HG02763 (cell line): Measurements from ENCODE around the gene CDC34.

Experiments
- ATAC-seq: cut with Tn5 transposase; IDR thresholded peaks from one replicate; pipeline ENCODE4 v1.9.1; 2021; ENCODE audit warnings: mild to moderate bottlenecking, moderate library complexity; ENCODE audit not compliant: unreplicated experiment

The CDC34 gene

GRCh38 chr19:540867-541637 is 9.5 kb downstream of the CDC34 start:
- ATAC-seq, result no peak

DNA sequence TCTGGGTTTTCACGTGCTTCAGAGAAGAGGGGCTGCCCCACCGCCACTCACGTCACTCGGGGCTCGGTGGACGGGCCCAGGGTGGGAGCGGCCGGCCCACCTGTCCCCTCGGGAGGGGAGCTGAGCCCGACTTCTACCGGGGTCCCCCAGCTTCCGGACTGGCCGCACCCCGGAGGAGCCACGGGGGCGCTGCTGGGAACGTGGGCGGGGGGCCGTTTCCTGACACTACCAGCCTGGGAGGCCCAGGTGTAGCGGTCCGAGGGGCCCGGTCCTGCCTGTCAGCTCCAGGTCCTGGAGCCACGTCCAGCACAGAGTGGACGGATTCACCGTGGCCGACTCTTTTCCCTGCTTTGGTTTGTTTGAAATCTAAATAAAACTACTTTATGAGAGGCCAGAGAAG is 10.1 kb downstream of the CDC34 start:
- no peak for ATAC-seq

- no peak for ATAC-seq
These were observed 10.8 kb downstream of the CDC34 start for GRCh38 chr19:542173-542866.

DNA sequence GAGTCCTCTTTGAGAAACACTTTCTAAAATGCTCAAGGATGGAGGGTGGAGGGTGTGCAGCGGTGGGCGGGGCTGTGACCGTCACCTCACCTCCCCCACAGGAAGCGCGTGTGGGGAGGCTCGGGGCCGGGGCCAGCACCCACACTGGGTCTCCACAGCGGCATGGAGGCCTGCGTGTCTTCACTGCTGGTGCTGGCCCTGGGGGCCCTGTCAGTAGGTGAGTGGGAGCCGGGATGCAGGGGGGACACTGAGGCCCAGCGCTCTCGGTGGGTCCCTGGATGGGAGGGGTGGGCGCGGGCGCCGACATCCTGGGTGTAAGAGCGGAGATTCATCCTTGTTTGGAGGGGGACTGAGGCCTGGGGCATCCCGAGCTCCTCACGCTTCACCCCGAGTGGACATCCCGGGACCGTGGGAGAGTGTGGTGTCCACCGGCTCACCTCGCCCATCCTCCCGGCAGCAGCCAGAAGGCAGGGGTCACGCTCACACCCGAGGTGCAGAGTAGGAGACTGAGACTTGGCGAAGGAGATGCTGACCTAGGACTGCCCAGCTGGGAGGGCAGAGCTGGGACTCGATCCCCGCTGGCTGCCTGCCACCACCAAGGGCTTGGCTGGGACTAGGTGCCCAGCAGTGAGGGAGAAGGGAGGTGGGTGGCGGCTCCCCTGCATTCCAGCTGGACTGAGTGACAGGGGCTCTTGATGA is 12.5 kb downstream of the CDC34 start, which contains the start of gene GZMM:
Gene GZMM (plus strand): TSS at position 144 of the 699 bp plus-strand sequence. CDS start 19 bp downstream, at position 163.
- ATAC-seq, result no peak

- ATAC-seq, result no peak
These were observed 15.6 kb downstream of the CDC34 start for GRCh38 chr19:547117-547516.

- ATAC-seq, result no peak
These were observed 16.5 kb downstream of the CDC34 start for GRCh38 chr19:547836-548720.

GRCh38 chr19:548886-549830 is 17.6 kb downstream of the CDC34 start:
- no peak for ATAC-seq

DNA sequence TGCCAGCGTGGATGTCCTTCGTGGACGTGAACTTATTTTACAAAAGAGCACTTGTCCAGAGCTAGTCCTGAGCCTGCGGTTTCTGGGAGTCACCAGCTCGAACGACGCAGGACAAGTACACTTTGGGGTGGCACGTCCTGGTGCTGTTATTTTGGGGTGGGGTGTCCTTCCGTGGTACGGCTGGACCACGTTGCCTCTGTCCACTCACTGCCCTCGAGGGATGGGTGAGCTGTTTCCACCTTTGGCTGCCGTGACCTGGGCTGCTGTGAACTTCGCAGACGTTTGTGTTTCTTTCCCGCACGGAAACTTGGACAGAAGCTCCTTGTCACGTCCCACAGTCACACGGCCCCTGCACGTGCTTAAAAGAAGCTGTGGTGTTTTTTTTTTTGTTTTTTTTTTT is 23.3 kb downstream of the CDC34 start:
- no peak for ATAC-seq

DNA sequence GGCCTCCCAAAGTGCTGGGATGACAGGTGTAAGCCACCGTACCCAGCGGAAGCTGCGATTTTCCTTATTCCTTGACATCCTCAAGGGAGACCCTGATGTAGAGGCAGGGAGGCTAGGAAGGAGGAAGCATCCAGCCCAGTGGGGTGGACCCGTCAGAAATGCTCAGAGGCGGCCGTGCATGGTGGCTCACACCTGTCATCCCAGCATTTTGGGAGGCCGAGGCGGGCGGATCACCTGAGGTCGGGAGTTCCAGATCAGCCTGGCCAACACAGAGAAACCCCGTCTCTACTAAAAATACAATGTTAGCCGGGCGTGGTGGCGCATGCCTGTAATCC is 23.9 kb downstream of the CDC34 start:
- no peak for ATAC-seq

DNA sequence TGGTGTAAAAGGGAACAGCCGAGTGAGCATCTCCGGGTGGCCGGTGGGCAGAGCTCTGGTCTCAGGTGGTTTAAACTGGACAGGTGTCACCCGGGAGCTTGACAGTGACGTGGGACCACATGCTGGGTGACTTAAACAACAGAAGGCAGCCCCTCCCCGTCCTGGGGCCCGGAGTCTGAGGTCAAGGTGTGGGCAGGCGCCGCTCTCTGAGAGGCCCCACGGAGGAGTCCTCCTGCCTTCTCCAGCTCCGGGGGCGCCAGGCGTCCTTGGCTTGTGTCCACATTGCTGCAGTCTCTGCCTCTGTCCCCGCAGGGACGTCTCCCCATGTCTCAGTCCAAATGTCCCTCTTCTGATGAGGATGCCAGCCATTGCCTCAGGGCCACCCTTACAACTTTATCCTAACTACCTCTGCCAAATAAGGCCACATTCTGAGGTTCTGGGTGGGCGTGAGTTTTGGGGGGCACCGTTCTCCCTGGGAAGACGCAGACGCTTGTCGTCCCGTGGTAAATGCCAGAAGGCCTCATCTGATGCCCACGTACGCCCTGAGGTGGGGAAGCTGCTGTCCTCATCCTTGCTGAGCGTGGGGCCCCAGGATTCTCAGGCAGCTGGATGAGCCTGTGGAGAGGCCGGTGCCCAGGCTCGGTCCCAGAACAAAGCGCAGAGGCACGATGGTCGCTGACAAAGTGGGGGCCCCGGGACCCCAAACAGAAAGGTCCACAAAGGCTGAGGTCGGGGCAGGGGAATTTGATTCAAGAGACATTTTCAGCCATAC is 25.2 kb downstream of the CDC34 start:
- ATAC-seq, result no peak

GRCh38 chr19:558770-559439 is 27.3 kb downstream of the CDC34 start:
- ATAC-seq, result no peak

DNA sequence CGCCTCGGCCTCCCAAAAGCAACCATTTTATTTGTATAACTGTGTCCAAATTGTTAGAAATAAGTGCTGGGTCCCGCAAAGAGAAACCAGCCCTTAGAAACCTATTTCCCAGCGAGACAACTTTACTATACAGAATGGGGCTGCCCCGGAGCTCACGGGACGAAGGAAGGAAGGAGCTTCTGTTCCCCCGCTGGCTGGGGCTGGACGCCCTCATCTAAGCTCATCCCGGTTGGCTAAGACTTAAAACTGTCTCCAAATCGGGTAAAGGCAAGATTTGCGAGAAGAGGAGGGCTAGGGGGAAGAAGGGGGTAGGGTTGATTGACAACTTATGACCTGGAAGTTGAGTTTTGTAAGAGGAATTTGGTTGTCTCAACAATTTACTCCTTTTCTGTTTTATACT is 28.6 kb downstream of the CDC34 start:
- no peak for ATAC-seq

DNA sequence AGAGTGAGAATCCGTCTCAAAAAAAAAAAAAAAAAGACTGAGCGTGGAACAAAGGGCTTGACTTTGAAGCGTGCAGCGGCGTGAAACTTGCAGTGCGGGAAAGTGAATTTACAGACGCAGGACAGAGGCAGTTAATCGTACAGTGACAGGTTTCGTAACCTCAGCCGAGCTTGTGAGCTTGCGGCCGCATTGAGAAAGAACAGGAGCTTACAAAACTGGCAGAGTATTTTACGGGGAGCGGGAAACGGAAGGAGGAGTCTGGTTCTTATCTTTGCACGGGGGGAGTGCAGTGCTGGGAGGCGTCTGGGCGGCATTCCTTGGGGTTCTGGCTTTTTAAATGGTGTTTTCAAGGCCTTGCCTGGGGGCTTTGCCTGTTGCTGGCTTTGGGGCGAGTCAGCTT is 34.8 kb downstream of the CDC34 start:
- no peak for ATAC-seq

DNA sequence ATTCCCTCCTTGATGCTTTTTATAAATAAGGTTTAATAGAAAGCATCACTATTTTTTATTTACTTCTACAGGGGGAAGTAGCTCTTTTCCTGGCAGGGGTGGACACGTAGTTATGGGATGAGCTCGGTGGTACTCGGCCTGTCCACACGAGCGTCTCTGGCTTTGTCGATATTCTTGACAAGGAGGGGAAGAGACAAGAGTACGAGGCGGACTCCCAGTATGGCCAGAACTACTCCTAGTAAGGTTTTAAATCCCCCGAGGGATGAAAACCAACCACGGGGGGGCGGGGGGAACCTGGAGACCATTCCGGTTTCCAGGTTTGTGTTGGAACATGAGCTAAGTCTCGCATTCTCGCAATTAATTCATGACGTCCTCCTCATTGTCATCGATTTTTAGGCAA is 35.3 kb downstream of the CDC34 start:
- ATAC-seq, result no peak

DNA sequence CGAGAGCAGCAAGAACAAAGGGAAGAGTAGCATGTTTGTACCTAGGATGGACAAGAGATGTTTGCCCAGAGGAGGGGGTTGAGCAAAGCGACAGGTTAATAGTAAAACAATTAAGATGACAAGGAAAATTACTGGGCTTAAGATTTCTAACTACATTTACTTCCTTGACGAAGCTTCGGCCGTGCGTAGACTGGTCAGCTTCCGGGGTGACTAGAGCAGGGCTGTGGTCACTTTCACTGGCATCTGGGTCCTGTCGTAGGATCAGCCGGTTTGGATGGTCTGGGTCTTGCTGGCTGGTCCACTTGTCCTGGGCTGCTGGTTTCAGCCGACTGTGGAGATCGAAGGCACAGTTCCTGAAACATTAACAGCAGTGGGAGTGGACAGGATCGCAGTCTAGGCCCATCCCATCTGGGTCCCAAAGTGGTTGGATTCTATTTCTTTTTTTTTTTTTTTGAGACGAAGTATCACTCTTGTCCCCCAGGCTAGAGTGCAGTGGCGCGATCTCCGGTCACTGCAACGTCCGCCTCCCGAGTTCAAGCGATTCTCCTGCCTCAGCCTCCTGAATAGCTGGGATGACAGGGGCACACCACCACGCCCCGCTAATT is 35.8 kb downstream of the CDC34 start:
- no peak for ATAC-seq

DNA sequence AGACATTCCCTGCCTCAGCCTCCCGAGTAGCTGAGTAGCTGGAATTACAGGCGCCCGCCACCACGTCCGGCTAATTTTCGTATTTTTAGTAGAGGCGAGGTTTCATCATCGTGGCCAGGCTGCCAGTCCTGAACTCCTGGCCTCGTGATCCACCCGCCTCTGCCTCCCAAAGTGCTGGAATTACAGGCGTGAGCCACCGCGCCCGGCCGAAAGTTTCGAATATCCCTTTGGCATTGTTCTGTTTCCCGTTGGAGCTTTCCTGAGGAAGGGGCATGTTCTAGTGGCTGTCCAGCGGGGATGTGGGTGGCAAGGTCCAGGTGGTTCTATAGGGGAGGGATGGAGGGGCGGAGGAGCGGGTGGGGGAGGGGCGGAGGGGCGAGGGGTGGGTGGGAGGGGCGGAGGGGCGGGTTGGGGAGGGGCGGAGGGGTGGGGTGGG is 38.7 kb downstream of the CDC34 start:
- no peak for ATAC-seq

DNA sequence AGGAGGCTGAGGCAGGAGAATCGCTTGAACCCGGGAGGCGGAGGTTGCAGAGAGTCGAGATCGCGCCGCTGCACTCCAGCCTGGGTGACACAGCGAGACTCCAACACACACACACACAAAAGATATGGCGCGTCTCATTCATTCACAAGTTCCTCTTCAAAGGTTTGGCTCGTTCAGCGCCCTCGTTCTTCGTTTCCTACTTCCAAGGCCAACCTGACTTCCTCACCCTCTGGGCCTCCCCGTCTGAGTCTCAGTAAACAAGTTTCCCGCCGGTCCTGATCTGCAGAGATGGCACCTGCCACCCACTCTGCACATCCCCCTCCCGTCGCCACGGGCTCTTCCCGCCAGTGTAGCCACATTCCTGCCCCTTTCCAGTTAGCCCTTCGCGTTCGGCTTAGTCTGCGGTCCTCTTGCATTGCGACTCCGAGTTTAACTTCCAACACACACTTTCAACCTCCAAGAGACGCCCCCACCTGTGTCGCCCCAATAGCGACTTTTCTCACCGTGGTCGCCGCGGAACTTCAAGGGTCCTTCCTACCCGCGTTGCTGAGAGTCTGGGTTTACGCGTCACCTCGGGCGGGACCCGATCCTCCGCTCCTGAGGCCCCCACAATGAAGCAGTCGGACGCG is 39.5 kb downstream of the CDC34 start:
- no peak for ATAC-seq

GRCh38 chr19:571566-571974 is 40.0 kb downstream of the CDC34 start:
- no peak for ATAC-seq
